Lung (tissue), 12 donors: ENCODE measurements around the gene GNAI1. TPM values are rescaled to one million over a fixed set of nuclear protein-coding genes. Genes with fewer than 3 reads are reported as not detected.

Experiments used
- ATAC-seq: fragments of 200-7000 bp; cut with Tn5 transposase; one replicate; pipeline ENCODE4 v1.9.1; 2020; ENCODE audit warnings: moderate number of reproducible peaks; ENCODE audit not compliant: insufficient read depth, low FRiP score
- DNase-seq, 3 donors: peaks; one replicate each; pipeline ENCODE4 v3.0.0-alpha.2; 2013 to 2017
- H3K27ac ChIP-seq, 2 donors: one replicate each; pipeline ENCODE4 v1.5.1; 2013; ENCODE audit warnings: mild to moderate bottlenecking in 2 of 2, moderate library complexity in 2 of 2, control low read depth in 1 of 2, inconsistent platforms in 1 of 2, low read depth in 1 of 2, low read length in 1 of 2
- H3K27me3 ChIP-seq, 3 donors: one replicate each; pipeline ENCODE4 v1.5.1; 2013; ENCODE audit warnings: low read length in 2 of 3; ENCODE audit not compliant: control insufficient read depth in 3 of 3, insufficient read depth in 3 of 3
- H3K36me3 ChIP-seq, 4 donors: one replicate each; pipeline ENCODE4 v1.5.1; 2013; ENCODE audit warnings: low read length in 4 of 4, mild to moderate bottlenecking in 1 of 4, moderate library complexity in 1 of 4; ENCODE audit not compliant: control insufficient read depth in 4 of 4, insufficient read depth in 4 of 4
- H3K4me1 ChIP-seq, 5 donors: one replicate each; pipeline ENCODE4 v1.5.1; 2013; ENCODE audit warnings: low read length in 5 of 5, mild to moderate bottlenecking in 2 of 5, moderate library complexity in 1 of 5; ENCODE audit not compliant: control insufficient read depth in 5 of 5, insufficient read depth in 5 of 5
- H3K4me3 ChIP-seq: one replicate; pipeline ENCODE4 v1.5.1; 2013; ENCODE audit warnings: mild to moderate bottlenecking, control low read depth, moderate library complexity
- H3K9ac ChIP-seq, 2 donors: one replicate each; pipeline ENCODE4 v1.5.1; 2013; ENCODE audit warnings: low read length in 2 of 2, control low read depth in 1 of 2; ENCODE audit not compliant: insufficient read depth in 1 of 2
- H3K9me3 ChIP-seq, 4 donors: one replicate each; pipeline ENCODE4 v1.5.1; 2013; ENCODE audit warnings: low read length in 3 of 4, mild to moderate bottlenecking in 1 of 4, moderate library complexity in 1 of 4; ENCODE audit not compliant: control insufficient read depth in 4 of 4, insufficient read depth in 3 of 4
- CTCF ChIP-seq: IDR thresholded peaks from 2 replicates; pipeline ENCODE4 v1.5.1; 2012; ENCODE audit warnings: mild to moderate bottlenecking; ENCODE audit errors: control extremely low read depth, extremely low read depth
- WGBS, 2 donors: extraction: QIAGEN DNeasy Blood & Tissue Kit; methylation state at CpG; one replicate each; pipeline ENCODE4 v1.1.7; 2013; 5-methylcytosine and 5-hydroxymethylcytosine counted together
- polyA plus RNA-seq, 2 donors: library from polyadenylated mRNA; stranded (reverse); fragments of 200-250 nt; gene quantifications; one replicate each; pipeline ENCODE4 v1.2.1, GENCODE V29; 2013
- total RNA-seq, 2 donors: library from RNA; depleted of rRNA in 1 of 2; stranded (reverse); fragments of >200 nt in 1 of 2; gene quantifications; one replicate each; pipeline ENCODE4 v1.2.1, GENCODE V29; 2014 to 2021
- donor health status: control.
- donor health status: control.
- donor health status: Bipolar disorder and iron deficiency.
- donor health status: healthy.
- donor health status: DM: yes; HTN: yes; CAD: no.

GNAI1 gene
- total and polyA plus RNA-seq, 4 donors = 10.4 to 155 (median 20.2) TPM

- Histone ChIP-seq H3K27ac (no peak overlapping the region), H3K4me1 (peaks cover under 1 to 25% (median 4%) of the 10 kb centered on the region in 5 donors), H3K9ac (no peak overlapping the region), H3K27me3 (no peaks in the 10 kb centered on the region), H3K9me3 (no peaks in the 10 kb centered on the region), H3K36me3 (peaks cover 0 to 3% (median 0%) of the 10 kb centered on the region in 4 donors), H3K4me3 (no peak overlapping the region)
- WGBS, 2 donors = 67 to 70% methylated on average over 8 of the region's 8 CpGs
- no peak for TF ChIP-seq CTCF
- DNase-seq (peak in 1 of 3 donors; percentile 25), ATAC-seq (no peak)
Observed at GRCh38 chr7:80133361-80134114, 1.1 kb upstream of the GNAI1 start.

- peak overlapping the region; percentile 87 for H3K4me3 ChIP-seq
- peak; percentile 21 for ATAC-seq
- no peaks in the 10 kb centered on the region for H3K9me3 ChIP-seq
- no peak for DNase-seq
- H3K27ac ChIP-seq = peak overlapping the region; percentile 46 to 87
- peaks cover 3 to 31% (median 7%) of the 10 kb centered on the region in 5 donors for H3K4me1 ChIP-seq
- H3K36me3 ChIP-seq = peaks cover 0 to 3% (median 0%) of the 10 kb centered on the region in 4 donors
- no peak for TF ChIP-seq CTCF
- WGBS, 2 donors = 11 to 15% methylated on average over 12 of the region's 12 CpGs
- H3K27me3 ChIP-seq = no peaks in the 10 kb centered on the region
- peak overlapping the region; percentile 63 to 71 for H3K9ac ChIP-seq
Observed at GRCh38 chr7:80134115-80134535, 506 bp upstream of the GNAI1 start.

- TF ChIP-seq CTCF = no peak
- peak overlapping the region; percentile 87 for H3K4me3 ChIP-seq
- H3K4me1 ChIP-seq = peaks cover 3 to 34% (median 8%) of the 10 kb centered on the region in 5 donors
- peaks cover 0 to 3% (median 0%) of the 10 kb centered on the region in 4 donors for H3K36me3 ChIP-seq
- peak overlapping the region; percentile 67 to 97 for H3K27ac ChIP-seq
- 0 to 1% methylated on average over 46 to 58 of the region's 58 CpGs for WGBS, 2 donors
- no peaks in the 10 kb centered on the region for H3K27me3 ChIP-seq
- peak; percentile 58 to 63 (median 59) for DNase-seq
- peak; percentile 29 for ATAC-seq
- H3K9ac ChIP-seq = peak overlapping the region; percentile 87 to 99
- H3K9me3 ChIP-seq = no peaks in the 10 kb centered on the region
Observed at GRCh38 chr7:80135309-80136104, 876 bp downstream of the GNAI1 start.
